ENCODE data around the gene YBX3. TPM values are rescaled to one million over a fixed set of nuclear protein-coding genes. Genes with fewer than 3 reads are reported as not detected.

The YBX3 gene
- total and polyA plus RNA-seq, 2 of the 4 experiments (the other 2 are of a cell fraction), result 33.7 to 132 TPM

GRCh38 chr12:10722502-10722904 lies 620 bp downstream of the YBX3 start:
- POLR2A ChIA-PET (ENCODE audit: unreplicated experiment), result no interaction called here
- intact Hi-C loops (cut with micrococcal nuclease), result no loop called here

More at GRCh38 chr12:10722502-10722904, 620 bp downstream of the YBX3 start:
- peak; percentile 65 for DNase-seq
- Histone ChIP-seq H3K4me3 (ENCODE audit: insufficient read depth, low read depth, low read length) (peak overlapping the region; percentile 83), H3K4me1 (ENCODE audit: control insufficient read depth, insufficient read depth, low read length) (peaks cover 3% of the 10 kb centered on the region), H3K14ac (replicated peaks; ENCODE audit: low read depth, low read length) (peak overlapping the region; percentile 87), H4K5ac (ENCODE audit: low read depth, low read length) (peak overlapping the region; percentile 1; the same call in 1 of the 2 replicates), H3K56ac (ENCODE audit: extremely low read depth, insufficient read depth, low read length) (peak overlapping the region; percentile 73), H2BK120ac (ENCODE audit: low read depth, low read length) (peak overlapping the region; percentile 46), H3K79me1 (ENCODE audit: low read depth in 1 of 2, low read length in 2 of 2) (peaks cover 1 to 28% of the 10 kb centered on the region in 2 experiments; a peak in 3 of 4 replicates), H2BK20ac (ENCODE audit: low read depth, low read length) (no peak overlapping the region), H4K91ac (ENCODE audit: insufficient read depth, low read depth, low read length) (peak overlapping the region; percentile 63; the same call in 1 of the 2 replicates), H3K23ac (ENCODE audit: low read depth, low read length) (peak overlapping the region; percentile 79), H3K4me2 (ENCODE audit: low read depth, low read length) (peak overlapping the region; percentile 91), H3K4ac (ENCODE audit: low read depth, low read length) (peak overlapping the region; percentile 80), H4K20me1 (ENCODE audit: insufficient read depth, low read length) (peaks cover 30% of the 10 kb centered on the region), H2AFZ (replicated peaks; ENCODE audit: low read length, poor library complexity) (peak overlapping the region; percentile 87), H3K9me3 (ENCODE audit: control insufficient read depth, insufficient read depth, low read length) (no peaks in the 10 kb centered on the region), H3K18ac (ENCODE audit: low read depth, low read length) (peak overlapping the region; percentile 0), H3K27ac (ENCODE audit: insufficient read depth, low read length) (peak overlapping the region; percentile 84), H2BK5ac (ENCODE audit: low read depth, low read length, poor library complexity, severe bottlenecking) (peak overlapping the region; percentile 77), H2BK15ac (ENCODE audit: low read depth, low read length) (0 out of 3 replicates have a peak overlapping the region, but pooled peaks have one; percentile 5), H3K36me3 (ENCODE audit: control insufficient read depth, insufficient read depth, low read length) (no peaks in the 10 kb centered on the region; the same call in 1 of the 2 replicates), H2AK9ac (replicated peaks; ENCODE audit: low read depth, low read length, poor library complexity) (peak overlapping the region; percentile 97), H3K27me3 (ENCODE audit: control insufficient read depth, insufficient read depth, low read length) (no peaks in the 10 kb centered on the region), H3K9ac (ENCODE audit: low read depth, low read length) (peak overlapping the region; percentile 78), H3K9me1 (ENCODE audit: insufficient read depth, low read length) (peaks cover 6% of the 10 kb centered on the region), H2AK5ac (ENCODE audit: low read depth, low read length) (peak overlapping the region; percentile 60), H4K8ac (ENCODE audit: low read depth in 2 of 2, low read length in 2 of 2) (peak overlapping the region; percentile 26 to 51)
- CTCF ChIA-PET, result interaction anchor here (1.5 to 3.3 kb wide), 2 partner anchors 9 to 27 kb away, joined by 3 to 12 read pairs; no protein-coding TSS in a partner anchor
- dilution Hi-C loops (cut with HindIII; ENCODE audit: low sequenced_read_pairs, unreplicated experiment), result no loop called here
- ATAC-seq (ENCODE audit: low read depth), result peak; percentile 49
- in situ Hi-C loops (cut with MboI; ENCODE audit: low sequenced_read_pairs), result no loop called here
- BruUV-seq (replicated peaks), result no TSS peak
- TF ChIP-seq POLR2A (IDR thresholded peaks at IDR 0.05; ENCODE audit: low read depth, low read length), result peak; percentile 10; the same call in 1 of the 2 replicates
- no peak for TF ChIP-seq RFX5 (IDR thresholded peaks at IDR 0.05; ENCODE audit: low read depth, low read length)
- no peak for TF ChIP-seq SMC3 (IDR thresholded peaks at IDR 0.05; ENCODE audit: low read depth, low read length)
- TF ChIP-seq CTCF (conservative IDR thresholded peaks at IDR 0.05; ENCODE audit: low read depth, low read length), result no peak
- TF ChIP-seq CEBPB (IDR thresholded peaks at IDR 0.05; ENCODE audit: low read depth, low read length), result no peak
- no peak for TF ChIP-seq FOS (IDR thresholded peaks at IDR 0.05; ENCODE audit: low read depth, low read length)
- TF ChIP-seq ELK1 (IDR thresholded peaks at IDR 0.05; ENCODE audit: borderline replicate concordance, low read depth, low read length), result no peak
- peak; percentile 96; the same call in 1 of the 2 replicates for TF ChIP-seq CHD1 (IDR thresholded peaks at IDR 0.05; ENCODE audit: low read depth, low read length)
- no peak for TF ChIP-seq RCOR1 (IDR thresholded peaks at IDR 0.05; ENCODE audit: insufficient replicate concordance, low read length)
- no peak for TF ChIP-seq MAFK (IDR thresholded peaks at IDR 0.05; ENCODE audit: low read depth, low read length)
- TF ChIP-seq MAZ (IDR thresholded peaks at IDR 0.05; ENCODE audit: borderline replicate concordance, low read depth, low read length), result 0 out of 2 replicates have a peak, but pooled peaks have one; percentile 22
- TF ChIP-seq RAD21 (IDR thresholded peaks at IDR 0.05; ENCODE audit: low read length), result no peak
- peak; percentile 89 for TF ChIP-seq MXI1 (IDR thresholded peaks at IDR 0.05; ENCODE audit: borderline replicate concordance, low read depth, low read length)
- peak; percentile 46; the same call in 1 of the 2 replicates for TF ChIP-seq USF2 (IDR thresholded peaks at IDR 0.05; ENCODE audit: low read depth, low read length)
- TF ChIP-seq NFE2L2 (IDR thresholded peaks at IDR 0.05; ENCODE audit: low read depth, low read length), result no peak
- peak; percentile 68 for TF ChIP-seq BHLHE40 (IDR thresholded peaks at IDR 0.05; ENCODE audit: low read depth, low read length)
- 0% methylated on average over 11 of the region's 36 CpGs; no CpG with 5 or more reads in 1 of the 2 experiments for WGBS, 2 experiments (ENCODE audit: extremely low coverage in 2 of 2, insufficient read length in 1 of 2)

All from IMR-90 (cell line).